Measurements from ENCODE around the gene F2RL2. TPM values are rescaled to one million over a fixed set of nuclear protein-coding genes. Genes with fewer than 3 reads are reported as not detected.

Gene F2RL2
- total and polyA plus RNA-seq, 2 donors, result 0.91 to 1.1 TPM

GRCh38 chr5:76600716-76601115 is 22.5 kb downstream of the F2RL2 start:
- no peak overlapping the region for H3K4me3 ChIP-seq (ENCODE audit: low read length in 2 of 2)
- H3K9me3 ChIP-seq (ENCODE audit: control insufficient read depth in 2 of 2, insufficient read depth in 1 of 2, low read length in 1 of 2), result no peaks in the 10 kb centered on the region
- no peaks in the 10 kb centered on the region for H3K27me3 ChIP-seq (ENCODE audit: control insufficient read depth in 2 of 2, insufficient read depth in 1 of 2, low read length in 1 of 2)
- no peaks in the 10 kb centered on the region for H3K4me1 ChIP-seq (ENCODE audit: control insufficient read depth in 2 of 2, insufficient read depth in 2 of 2, low read length in 2 of 2)
- WGBS, result 95% methylated on average over 4 of the region's 4 CpGs
- no peak overlapping the region for H3K27ac ChIP-seq (ENCODE audit: low read depth in 1 of 2, low read length in 1 of 2)
- H3K36me3 ChIP-seq (ENCODE audit: control insufficient read depth in 2 of 2, insufficient read depth in 2 of 2, low read length in 1 of 2), result peaks cover 0 to 3% of the 10 kb centered on the region in 2 donors
- DNase-seq (ENCODE audit: low read depth in 6 of 9, low spot score in 9 of 9), result no peak

GRCh38 chr5:76598531-76598930 is 24.7 kb downstream of the F2RL2 start:
- H3K4me3 ChIP-seq (ENCODE audit: low read length in 2 of 2), result no peak overlapping the region
- peaks cover 0 to 3% of the 10 kb centered on the region in 2 donors for H3K36me3 ChIP-seq (ENCODE audit: control insufficient read depth in 2 of 2, insufficient read depth in 2 of 2, low read length in 1 of 2)
- no peak for DNase-seq (ENCODE audit: low read depth in 6 of 9, low spot score in 9 of 9)
- no peak overlapping the region for H3K27ac ChIP-seq (ENCODE audit: low read depth in 1 of 2, low read length in 1 of 2)
- no peaks in the 10 kb centered on the region for H3K9me3 ChIP-seq (ENCODE audit: control insufficient read depth in 2 of 2, insufficient read depth in 1 of 2, low read length in 1 of 2)
- no peaks in the 10 kb centered on the region for H3K27me3 ChIP-seq (ENCODE audit: control insufficient read depth in 2 of 2, insufficient read depth in 1 of 2, low read length in 1 of 2)
- H3K4me1 ChIP-seq (ENCODE audit: control insufficient read depth in 2 of 2, insufficient read depth in 2 of 2, low read length in 2 of 2), result no peaks in the 10 kb centered on the region
- 98% methylated on average over 2 of the region's 2 CpGs for WGBS

GRCh38 chr5:76595755-76596481 is 27.3 kb downstream of the F2RL2 start:
- H3K27me3 ChIP-seq (ENCODE audit: control insufficient read depth in 2 of 2, insufficient read depth in 1 of 2, low read length in 1 of 2), result no peaks in the 10 kb centered on the region
- DNase-seq (ENCODE audit: low read depth in 6 of 9, low spot score in 9 of 9), result no peak
- H3K9me3 ChIP-seq (ENCODE audit: control insufficient read depth in 2 of 2, insufficient read depth in 1 of 2, low read length in 1 of 2), result no peaks in the 10 kb centered on the region
- no peak overlapping the region for H3K27ac ChIP-seq (ENCODE audit: low read depth in 1 of 2, low read length in 1 of 2)
- H3K36me3 ChIP-seq (ENCODE audit: control insufficient read depth in 2 of 2, insufficient read depth in 2 of 2, low read length in 1 of 2), result peaks cover 0 to 3% of the 10 kb centered on the region in 2 donors
- 98% methylated on average over 3 of the region's 3 CpGs for WGBS
- H3K4me3 ChIP-seq (ENCODE audit: low read length in 2 of 2), result no peak overlapping the region
- H3K4me1 ChIP-seq (ENCODE audit: control insufficient read depth in 2 of 2, insufficient read depth in 2 of 2, low read length in 2 of 2), result no peaks in the 10 kb centered on the region

- Histone ChIP-seq H3K9me3 (ENCODE audit: control insufficient read depth in 2 of 2, insufficient read depth in 1 of 2, low read length in 1 of 2) (no peaks in the 10 kb centered on the region), H3K27me3 (ENCODE audit: control insufficient read depth in 2 of 2, insufficient read depth in 1 of 2, low read length in 1 of 2) (no peaks in the 10 kb centered on the region), H3K4me1 (ENCODE audit: control insufficient read depth in 2 of 2, insufficient read depth in 2 of 2, low read length in 2 of 2) (no peaks in the 10 kb centered on the region), H3K36me3 (ENCODE audit: control insufficient read depth in 2 of 2, insufficient read depth in 2 of 2, low read length in 1 of 2) (peaks cover 0 to 3% of the 10 kb centered on the region in 2 donors), H3K27ac (ENCODE audit: low read depth in 1 of 2, low read length in 1 of 2) (no peak overlapping the region), H3K4me3 (ENCODE audit: low read length in 2 of 2) (no peak overlapping the region)
- 87% methylated on average over 4 of the region's 4 CpGs for WGBS
- no peak for DNase-seq (ENCODE audit: low read depth in 6 of 9, low spot score in 9 of 9)
These were observed 29.1 kb downstream of the F2RL2 start for GRCh38 chr5:76594107-76594506.

GRCh38 chr5:76592692-76593091 is 30.5 kb downstream of the F2RL2 start:
- peaks cover 0 to 3% of the 10 kb centered on the region in 2 donors for H3K36me3 ChIP-seq (ENCODE audit: control insufficient read depth in 2 of 2, insufficient read depth in 2 of 2, low read length in 1 of 2)
- no peak for DNase-seq (ENCODE audit: low read depth in 6 of 9, low spot score in 9 of 9)
- H3K4me3 ChIP-seq (ENCODE audit: low read length in 2 of 2), result no peak overlapping the region
- H3K27ac ChIP-seq (ENCODE audit: low read depth in 1 of 2, low read length in 1 of 2), result no peak overlapping the region
- no peaks in the 10 kb centered on the region for H3K9me3 ChIP-seq (ENCODE audit: control insufficient read depth in 2 of 2, insufficient read depth in 1 of 2, low read length in 1 of 2)
- H3K4me1 ChIP-seq (ENCODE audit: control insufficient read depth in 2 of 2, insufficient read depth in 2 of 2, low read length in 2 of 2), result no peaks in the 10 kb centered on the region
- no peaks in the 10 kb centered on the region for H3K27me3 ChIP-seq (ENCODE audit: control insufficient read depth in 2 of 2, insufficient read depth in 1 of 2, low read length in 1 of 2)
- WGBS, result 82% methylated on average over 3 of the region's 3 CpGs

- H3K9me3 ChIP-seq (ENCODE audit: control insufficient read depth in 2 of 2, insufficient read depth in 1 of 2, low read length in 1 of 2), result no peaks in the 10 kb centered on the region
- no peaks in the 10 kb centered on the region for H3K4me1 ChIP-seq (ENCODE audit: control insufficient read depth in 2 of 2, insufficient read depth in 2 of 2, low read length in 2 of 2)
- H3K36me3 ChIP-seq (ENCODE audit: control insufficient read depth in 2 of 2, insufficient read depth in 2 of 2, low read length in 1 of 2), result no peaks in the 10 kb centered on the region
- no peaks in the 10 kb centered on the region for H3K27me3 ChIP-seq (ENCODE audit: control insufficient read depth in 2 of 2, insufficient read depth in 1 of 2, low read length in 1 of 2)
- no peak overlapping the region for H3K4me3 ChIP-seq (ENCODE audit: low read length in 2 of 2)
- 97% methylated on average over 3 of the region's 3 CpGs for WGBS
- no peak for DNase-seq (ENCODE audit: low read depth in 6 of 9, low spot score in 9 of 9)
- H3K27ac ChIP-seq (ENCODE audit: low read depth in 1 of 2, low read length in 1 of 2), result no peak overlapping the region
These were observed 31.8 kb downstream of the F2RL2 start for GRCh38 chr5:76591366-76591765.

- H3K27me3 ChIP-seq (ENCODE audit: control insufficient read depth in 2 of 2, insufficient read depth in 1 of 2, low read length in 1 of 2), result no peaks in the 10 kb centered on the region
- H3K27ac ChIP-seq (ENCODE audit: low read depth in 1 of 2, low read length in 1 of 2), result no peak overlapping the region
- no peaks in the 10 kb centered on the region for H3K36me3 ChIP-seq (ENCODE audit: control insufficient read depth in 2 of 2, insufficient read depth in 2 of 2, low read length in 1 of 2)
- no peaks in the 10 kb centered on the region for H3K9me3 ChIP-seq (ENCODE audit: control insufficient read depth in 2 of 2, insufficient read depth in 1 of 2, low read length in 1 of 2)
- no peaks in the 10 kb centered on the region for H3K4me1 ChIP-seq (ENCODE audit: control insufficient read depth in 2 of 2, insufficient read depth in 2 of 2, low read length in 2 of 2)
- 97% methylated on average over 1 of the region's 1 CpG for WGBS
- H3K4me3 ChIP-seq (ENCODE audit: low read length in 2 of 2), result no peak overlapping the region
- no peak for DNase-seq (ENCODE audit: low read depth in 6 of 9, low spot score in 9 of 9)
These were observed 33.2 kb downstream of the F2RL2 start for GRCh38 chr5:76590027-76590426.

- Histone ChIP-seq H3K27ac (ENCODE audit: low read depth in 1 of 2, low read length in 1 of 2) (no peak overlapping the region), H3K27me3 (ENCODE audit: control insufficient read depth in 2 of 2, insufficient read depth in 1 of 2, low read length in 1 of 2) (no peaks in the 10 kb centered on the region), H3K4me3 (ENCODE audit: low read length in 2 of 2) (no peak overlapping the region), H3K36me3 (ENCODE audit: control insufficient read depth in 2 of 2, insufficient read depth in 2 of 2, low read length in 1 of 2) (no peaks in the 10 kb centered on the region), H3K4me1 (ENCODE audit: control insufficient read depth in 2 of 2, insufficient read depth in 2 of 2, low read length in 2 of 2) (peaks cover 0 to 5% of the 10 kb centered on the region in 2 donors), H3K9me3 (ENCODE audit: control insufficient read depth in 2 of 2, insufficient read depth in 1 of 2, low read length in 1 of 2) (no peaks in the 10 kb centered on the region)
- DNase-seq (ENCODE audit: low read depth in 6 of 9, low spot score in 9 of 9), result no peak
- WGBS, result 97% methylated on average over 4 of the region's 4 CpGs
These were observed 36.7 kb downstream of the F2RL2 start for GRCh38 chr5:76586531-76586930.

- WGBS, result 98% methylated on average over 3 of the region's 3 CpGs
- no peak for DNase-seq (ENCODE audit: low read depth in 6 of 9, low spot score in 9 of 9)
- Histone ChIP-seq H3K4me3 (ENCODE audit: low read length in 2 of 2) (no peak overlapping the region), H3K36me3 (ENCODE audit: control insufficient read depth in 2 of 2, insufficient read depth in 2 of 2, low read length in 1 of 2) (no peaks in the 10 kb centered on the region), H3K27ac (ENCODE audit: low read depth in 1 of 2, low read length in 1 of 2) (no peak overlapping the region), H3K4me1 (ENCODE audit: control insufficient read depth in 2 of 2, insufficient read depth in 2 of 2, low read length in 2 of 2) (peaks cover 0 to 5% of the 10 kb centered on the region in 2 donors), H3K9me3 (ENCODE audit: control insufficient read depth in 2 of 2, insufficient read depth in 1 of 2, low read length in 1 of 2) (no peaks in the 10 kb centered on the region), H3K27me3 (ENCODE audit: control insufficient read depth in 2 of 2, insufficient read depth in 1 of 2, low read length in 1 of 2) (no peaks in the 10 kb centered on the region)
These were observed 37.4 kb downstream of the F2RL2 start for GRCh38 chr5:76585783-76586217.
